GM23338 (cell line): ENCODE measurements around the gene EPHA6. TPM values are rescaled to one million over a fixed set of nuclear protein-coding genes. Genes with fewer than 3 reads are reported as not detected.

Experiments used
- ATAC-seq: fragments of 200-7000 bp; cut with Tn5 transposase; 3 replicates; pipeline ENCODE4 v1.9.1; 2020
- DNase-seq: peaks from one replicate; pipeline ENCODE4 v3.0.0-alpha.2; 2015; ENCODE audit warnings: low spot score
- H2AFZ ChIP-seq: fragments of 200-600 bp; sonication (generic); 2 replicates; pipeline ENCODE4 v1.8.0; 2016; ENCODE audit warnings: antibody characterized with exemption, mild to moderate bottlenecking, moderate library complexity
- H3F3A ChIP-seq: fragments of 200-600 bp; sonication (generic); replicated peaks from 2 replicates; pipeline ENCODE4 v1.8.0; 2017; ENCODE audit warnings: antibody characterized with exemption, mixed run types, low read depth
- H3K27ac ChIP-seq: fragments of 200-600 bp; sonication (generic); 2 replicates; pipeline ENCODE4 v1.6.1; 2016; ENCODE audit warnings: low read depth
- H3K27me3 ChIP-seq: fragments of 200-600 bp; sonication (generic); 2 replicates; pipeline ENCODE4 v1.8.0; 2016; ENCODE audit warnings: mild to moderate bottlenecking, mixed run types, moderate library complexity; ENCODE audit not compliant: insufficient read depth
- H3K36me3 ChIP-seq: fragments of 200-600 bp; sonication (generic); 2 replicates; pipeline ENCODE4 v1.8.0; 2016; ENCODE audit warnings: mild to moderate bottlenecking; ENCODE audit not compliant: insufficient read depth
- H3K4me1 ChIP-seq: fragments of 200-600 bp; sonication (generic); 2 replicates; pipeline ENCODE4 v1.8.0; 2016; ENCODE audit warnings: mild to moderate bottlenecking, moderate library complexity; ENCODE audit not compliant: insufficient read depth
- H3K4me2 ChIP-seq: fragments of 200-600 bp; sonication (generic); 2 replicates; pipeline ENCODE4 v1.7.1; 2017; ENCODE audit warnings: mixed run types
- H3K4me3 ChIP-seq: fragments of 200-600 bp; sonication (generic); 2 replicates; pipeline ENCODE4 v1.6.1; 2016; ENCODE audit warnings: mixed run types
- H3K79me2 ChIP-seq: fragments of 200-600 bp; sonication (generic); replicated peaks from 2 replicates; pipeline ENCODE4 v1.8.0; 2017; ENCODE audit warnings: mild to moderate bottlenecking; ENCODE audit not compliant: insufficient read depth
- H3K9me2 ChIP-seq: fragments of 200-600 bp; sonication (generic); 2 replicates; pipeline ENCODE4 v1.8.0; 2017; ENCODE audit not compliant: insufficient read depth
- H4K20me1 ChIP-seq: fragments of 200-600 bp; sonication (generic); replicated peaks from 2 replicates; pipeline ENCODE4 v1.8.0; 2017; ENCODE audit warnings: mild to moderate bottlenecking; ENCODE audit not compliant: insufficient read depth
- H3K27ac Mint-ChIP-seq: 2 replicates; pipeline ENCODE4 v1.8.0; 2020; ENCODE audit warnings: inconsistent platforms, mild to moderate bottlenecking, moderate library complexity, mixed read lengths
- H3K27me3 Mint-ChIP-seq: 3 replicates; pipeline ENCODE4 v1.8.0; 2022; ENCODE audit warnings: low read depth, mild to moderate bottlenecking, moderate library complexity, mixed read lengths, inconsistent platforms; ENCODE audit not compliant: insufficient read depth, poor library complexity
- H3K36me3 Mint-ChIP-seq: 3 replicates; pipeline ENCODE4 v1.8.0; 2021; ENCODE audit warnings: low read depth, mild to moderate bottlenecking, inconsistent platforms, moderate library complexity, mixed read lengths
- H3K4me1 Mint-ChIP-seq: 3 replicates; pipeline ENCODE4 v1.8.0; 2020; ENCODE audit warnings: mild to moderate bottlenecking, inconsistent platforms, mixed read lengths
- H3K4me3 Mint-ChIP-seq: 3 replicates; pipeline ENCODE4 v1.8.0; 2021; ENCODE audit warnings: moderate library complexity, mild to moderate bottlenecking, inconsistent platforms, mixed read lengths
- H3K9me3 Mint-ChIP-seq: 3 replicates; pipeline ENCODE4 v1.8.0; 2020; ENCODE audit warnings: moderate library complexity, mild to moderate bottlenecking, inconsistent platforms, mixed read lengths
- CREB1 ChIP-seq: fragments of 250-450 bp; sonication (Bioruptor Pico); IDR thresholded peaks from 2 replicates; pipeline ENCODE4 v1.5.0; 2020; ENCODE audit warnings: low read depth, mild to moderate bottlenecking, moderate library complexity
- CTCF ChIP-seq, 2 experiments: fragments of 200-600 bp in 1 of 2; sonication (generic) in 1 of 2; conservative IDR thresholded peaks; 2 replicates each; pipeline versions ENCODE4 v1.5.1 to v1.6.1; 2016 to 2017; ENCODE audit warnings: antibody characterized with exemption in 2 of 2, low read depth in 2 of 2, mild to moderate bottlenecking in 2 of 2, moderate library complexity in 1 of 2
- EZH2 ChIP-seq: fragments of 200-600 bp; sonication (generic); IDR thresholded peaks from one replicate; pipeline ENCODE4 v1.8.0; 2017; ENCODE audit warnings: antibody characterized with exemption, mild to moderate bottlenecking, low read depth; ENCODE audit not compliant: unreplicated experiment
- POLR2AphosphoS5 ChIP-seq: IDR thresholded peaks from 2 replicates; pipeline ENCODE4 v1.6.1; 2016; ENCODE audit warnings: antibody characterized with exemption, low read depth
- REST ChIP-seq: IDR thresholded peaks from one replicate; pipeline ENCODE4 v1.6.1; 2018; ENCODE audit warnings: antibody characterized with exemption; ENCODE audit not compliant: unreplicated experiment
- ZNF462 ChIP-seq: fragments of 250-450 bp; sonication (Bioruptor Pico); IDR thresholded peaks from 2 replicates; pipeline ENCODE4 v1.5.0; 2020; ENCODE audit warnings: mild to moderate bottlenecking, moderate library complexity
- polyA plus RNA-seq: library from polyadenylated mRNA; unstranded; fragments of >200 nt; fragmentation: Nextera tagmentation; extraction: Ambion mirVana; gene quantifications from 2 replicates; pipeline ENCODE4 v1.2.1, GENCODE V29; 2016
- total RNA-seq: library from RNA; depleted of rRNA; stranded (reverse); fragments of >200 nt; shearing (Covaris generic); gene quantifications from 2 replicates; pipeline ENCODE4 v1.2.3, GENCODE V29; 2014

EPHA6 gene
- total and polyA plus RNA-seq, 2 experiments from 2014 or later = 0.37 to 2.6 TPM

- no peak for TF ChIP-seq CTCF (conservative IDR thresholded peaks at IDR 0.05; ENCODE audit: low read depth in 2 of 2)
- no peak for TF ChIP-seq REST
- TF ChIP-seq EZH2 = no peak
- TF ChIP-seq CREB1 (CRISPR knock-in tag) = no peak
Measured at GRCh38 chr3:97438131-97438530, 623.7 kb downstream of the EPHA6 start (continued).

GRCh38 chr3:97439373-97439772, 625.0 kb downstream of the EPHA6 start:
- TF ChIP-seq POLR2AphosphoS5 = no peak
- TF ChIP-seq EZH2 = no peak
- TF ChIP-seq CTCF (conservative IDR thresholded peaks at IDR 0.05; ENCODE audit: low read depth in 2 of 2) = no peak
- TF ChIP-seq ZNF462 (CRISPR knock-in tag) = peak; percentile 30; the same call in 1 of the 2 replicates
- ATAC-seq (peak; percentile 60), DNase-seq (peak; percentile 56)
- Mint-ChIP-seq H3K27me3 (no peaks in the 10 kb centered on the region), H3K4me3 (no peak overlapping the region), H3K4me1 (peaks cover 9% of the 10 kb centered on the region), H3K9me3 (no peaks in the 10 kb centered on the region), H3K36me3 (no peaks in the 10 kb centered on the region), H3K27ac (peak overlapping the region; percentile 90)
- H3K9me2 ChIP-seq = no peaks in the 10 kb centered on the region
- no peaks in the 10 kb centered on the region for H3F3A ChIP-seq
- H3K4me3 ChIP-seq = no peak overlapping the region
- H3K36me3 ChIP-seq = no peaks in the 10 kb centered on the region
- H2AFZ ChIP-seq = no peak overlapping the region
- H3K27ac ChIP-seq = no peak overlapping the region
- no peaks in the 10 kb centered on the region for H3K79me2 ChIP-seq
- no peaks in the 10 kb centered on the region for H3K27me3 ChIP-seq
- no peaks in the 10 kb centered on the region for H4K20me1 ChIP-seq
- no peak overlapping the region for H3K4me2 ChIP-seq
- H3K4me1 ChIP-seq = no peaks in the 10 kb centered on the region
